ENCODE measurements around the gene KLF16.
"Not testable (repeated sequence)": the region's sequence is repeated elsewhere in the genome, so short reads cannot be mapped to it uniquely, and the experiment has no call there.

KLF16 gene

GRCh38 chr19:1875646-1876495, 12.5 kb upstream of the KLF16 start:
- H3K4me3 ChIP-seq (replicated peaks; ENCODE audit: low read depth, low read length) = peak overlapping the region; percentile 94
- TF ChIP-seq CTCF (IDR thresholded peaks at IDR 0.05; ENCODE audit: low read length, missing control alignments) = no peak
- DNase-seq (ENCODE audit: low read depth) = peak; percentile 89

- peak overlapping the region; percentile 94 for H3K4me3 ChIP-seq (replicated peaks; ENCODE audit: low read depth, low read length)
- not testable (repeated sequence) for DNase-seq (ENCODE audit: low read depth)
Observed at GRCh38 chr19:1875265-1875645, 11.9 kb upstream of the KLF16 start.

- H3K4me3 ChIP-seq (replicated peaks; ENCODE audit: low read depth, low read length) = peak overlapping the region; percentile 94
- no peak for DNase-seq (ENCODE audit: low read depth)
- no peak for TF ChIP-seq CTCF (IDR thresholded peaks at IDR 0.05; ENCODE audit: low read length, missing control alignments)
Observed at GRCh38 chr19:1874554-1875185, 11.3 kb upstream of the KLF16 start.

GRCh38 chr19:1873524-1874473, 10.4 kb upstream of the KLF16 start:
- TF ChIP-seq CTCF (IDR thresholded peaks at IDR 0.05; ENCODE audit: low read length, missing control alignments) = no peak
- peak overlapping the region; percentile 94 for H3K4me3 ChIP-seq (replicated peaks; ENCODE audit: low read depth, low read length)
- DNase-seq (ENCODE audit: low read depth) = no peak

- no peak for DNase-seq (ENCODE audit: low read depth)
- no peak overlapping the region for H3K4me3 ChIP-seq (replicated peaks; ENCODE audit: low read depth, low read length)
- no peak for TF ChIP-seq CTCF (IDR thresholded peaks at IDR 0.05; ENCODE audit: low read length, missing control alignments)
Observed at GRCh38 chr19:1872807-1873523, 9.6 kb upstream of the KLF16 start.

- no peak overlapping the region for H3K4me3 ChIP-seq (replicated peaks; ENCODE audit: low read depth, low read length)
- TF ChIP-seq CTCF (IDR thresholded peaks at IDR 0.05; ENCODE audit: low read length, missing control alignments) = no peak
- DNase-seq (ENCODE audit: low read depth) = no peak
Observed at GRCh38 chr19:1871630-1872029, 8.3 kb upstream of the KLF16 start.

Data from fibroblast of pulmonary artery (primary cell).